Thyroid gland (tissue), 4 donors: ENCODE data around the gene ROS1. TPM values are rescaled to one million over a fixed set of nuclear protein-coding genes. Genes with fewer than 3 reads are reported as not detected.

Experiments
- DNase-seq, 2 donors: peaks; one replicate each; pipeline ENCODE4 v3.0.0-alpha.2; 2019
- H3K27ac ChIP-seq, 3 donors: fragments of 200-600 bp; sonication (generic); 1 replicate in 2 of 3; 2 replicates in 1 of 3; pipeline ENCODE4 v1.5.1; 2016 to 2019; ENCODE audit warnings: mild to moderate bottlenecking in 1 of 3, moderate library complexity in 1 of 3
- H3K27me3 ChIP-seq: fragments of 200-600 bp; sonication (generic); one replicate; pipeline ENCODE4 v1.5.1; 2019
- H3K36me3 ChIP-seq, 2 donors: fragments of 200-600 bp; sonication (generic); one replicate each; pipeline ENCODE4 v1.5.1; 2016 to 2019
- H3K4me1 ChIP-seq, 2 donors: fragments of 200-600 bp; sonication (generic); one replicate each; pipeline ENCODE4 v1.5.1; 2017 to 2019
- H3K4me3 ChIP-seq, 3 donors: fragments of 200-600 bp; sonication (generic); replicated peaks in 1 of 3; 1 replicate in 2 of 3; 2 replicates in 1 of 3; pipeline ENCODE4 v1.5.1; 2016; ENCODE audit warnings: mild to moderate bottlenecking in 1 of 3
- H3K9me3 ChIP-seq: fragments of 200-600 bp; sonication (generic); one replicate; pipeline ENCODE4 v1.5.1; 2017
- CTCF ChIP-seq, 6 experiments: fragments of 200-600 bp in 3 of 6; fragments of 450-650 bp in 3 of 6; sonication (generic) in 3 of 6; IDR thresholded peaks; one replicate each; pipeline ENCODE4 v1.5.1; 2016 to 2019; ENCODE audit warnings: antibody characterized with exemption in 6 of 6, mild to moderate bottlenecking in 2 of 6, inconsistent platforms in 1 of 6, moderate library complexity in 1 of 6
- POLR2A ChIP-seq, 2 donors: fragments of 450-650 bp; IDR thresholded peaks; one replicate each; pipeline ENCODE4 v1.6.1; 2017; ENCODE audit warnings: antibody characterized with exemption in 2 of 2, mild to moderate bottlenecking in 2 of 2, moderate library complexity in 1 of 2
- WGBS, 2 donors: methylation state at CpG; one replicate each; pipeline ENCODE4 v1.1.5; 2017; 5-methylcytosine and 5-hydroxymethylcytosine counted together
- intact Hi-C: fragments of 100-400 bp; cut with DNase I; formaldehyde crosslinking; loops from one replicate; pipeline ENCODE4 v1.15.1; 2023
- total RNA-seq, 4 donors: library from RNA; depleted of rRNA; stranded (reverse); fragments of >200 nt; gene quantifications; one replicate each; pipeline ENCODE4 v1.2.3, GENCODE V29; 2016

ROS1 gene
- total RNA-seq, 4 donors from 2014 or later, result not detected

GRCh38 chr6:117327149-117328004 is 98.4 kb downstream of the ROS1 start:
- TF ChIP-seq POLR2A (IDR thresholded peaks at IDR 0.05) (no peak), CTCF (IDR thresholded peaks at IDR 0.05) (no peak)
- intact Hi-C loops, result no loop called here
- H3K9me3 ChIP-seq, result no peaks in the 10 kb centered on the region
- no peak overlapping the region for H3K27ac ChIP-seq
- WGBS, 2 donors, result 57 to 63% methylated on average over 8 of the region's 8 CpGs
- H3K36me3 ChIP-seq, result no peaks in the 10 kb centered on the region
- no peaks in the 10 kb centered on the region for H3K27me3 ChIP-seq
- no peaks in the 10 kb centered on the region for H3K4me1 ChIP-seq
- DNase-seq, result no peak
- H3K4me3 ChIP-seq, result no peak overlapping the region

- no peak overlapping the region for H3K27ac ChIP-seq
- WGBS, 2 donors, result 64 to 70% methylated on average over 1 of the region's 1 CpG
- DNase-seq, result no peak
- H3K27me3 ChIP-seq, result no peaks in the 10 kb centered on the region
- H3K4me1 ChIP-seq, result no peaks in the 10 kb centered on the region
- TF ChIP-seq CTCF (IDR thresholded peaks at IDR 0.05) (no peak), POLR2A (IDR thresholded peaks at IDR 0.05) (no peak)
- no peaks in the 10 kb centered on the region for H3K36me3 ChIP-seq
- intact Hi-C loops, result no loop called here
- no peaks in the 10 kb centered on the region for H3K9me3 ChIP-seq
- no peak overlapping the region for H3K4me3 ChIP-seq
Measured at GRCh38 chr6:117326396-117326795, 99.3 kb downstream of the ROS1 start.

GRCh38 chr6:117317261-117317660 is 108.5 kb downstream of the ROS1 start:
- WGBS, 2 donors, result 32 to 43% methylated on average over 4 of the region's 4 CpGs
- H3K27me3 ChIP-seq, result no peaks in the 10 kb centered on the region
- no peaks in the 10 kb centered on the region for H3K9me3 ChIP-seq
- DNase-seq, result no peak
- TF ChIP-seq POLR2A (IDR thresholded peaks at IDR 0.05) (no peak), CTCF (IDR thresholded peaks at IDR 0.05) (no peak)
- intact Hi-C loops, result no loop called here
- H3K4me1 ChIP-seq, result no peaks in the 10 kb centered on the region
- no peaks in the 10 kb centered on the region for H3K36me3 ChIP-seq
- no peak overlapping the region for H3K27ac ChIP-seq
- H3K4me3 ChIP-seq, result no peak overlapping the region

GRCh38 chr6:117311726-117312125 is 114.0 kb downstream of the ROS1 start:
- no peak for DNase-seq
- 92 to 94% methylated on average over 1 of the region's 1 CpG for WGBS, 2 donors
- no peaks in the 10 kb centered on the region for H3K4me1 ChIP-seq
- H3K27me3 ChIP-seq, result no peaks in the 10 kb centered on the region
- no peak overlapping the region for H3K27ac ChIP-seq
- intact Hi-C loops, result no loop called here
- H3K36me3 ChIP-seq, result no peaks in the 10 kb centered on the region
- no peak for TF ChIP-seq POLR2A (IDR thresholded peaks at IDR 0.05)
- no peak for TF ChIP-seq CTCF (IDR thresholded peaks at IDR 0.05)
- H3K4me3 ChIP-seq, result no peak overlapping the region
- no peaks in the 10 kb centered on the region for H3K9me3 ChIP-seq

GRCh38 chr6:117311310-117311709 is 114.4 kb downstream of the ROS1 start:
- H3K27me3 ChIP-seq, result no peaks in the 10 kb centered on the region
- no peak overlapping the region for H3K4me3 ChIP-seq
- intact Hi-C loops, result no loop called here
- WGBS, 2 donors, result 74 to 79% methylated on average over 3 of the region's 3 CpGs
- no peaks in the 10 kb centered on the region for H3K36me3 ChIP-seq
- DNase-seq, result no peak
- no peaks in the 10 kb centered on the region for H3K9me3 ChIP-seq
- no peak for TF ChIP-seq CTCF (IDR thresholded peaks at IDR 0.05)
- no peak for TF ChIP-seq POLR2A (IDR thresholded peaks at IDR 0.05)
- H3K27ac ChIP-seq, result no peak overlapping the region
- no peaks in the 10 kb centered on the region for H3K4me1 ChIP-seq
